Middle frontal gyrus (tissue), 1 donor: Measurements from ENCODE around the gene OSBPL5.
"Not testable (repeated sequence)": the region's sequence is repeated elsewhere in the genome, so short reads cannot be mapped to it uniquely, and the experiment has no call there.

Source experiments
- DNase-seq: peaks from one replicate; pipeline ENCODE4 v3.0.0-alpha.2; 2015; ENCODE audit warnings: low spot score; ENCODE audit errors: extremely low spot score

OSBPL5 gene

DNA sequence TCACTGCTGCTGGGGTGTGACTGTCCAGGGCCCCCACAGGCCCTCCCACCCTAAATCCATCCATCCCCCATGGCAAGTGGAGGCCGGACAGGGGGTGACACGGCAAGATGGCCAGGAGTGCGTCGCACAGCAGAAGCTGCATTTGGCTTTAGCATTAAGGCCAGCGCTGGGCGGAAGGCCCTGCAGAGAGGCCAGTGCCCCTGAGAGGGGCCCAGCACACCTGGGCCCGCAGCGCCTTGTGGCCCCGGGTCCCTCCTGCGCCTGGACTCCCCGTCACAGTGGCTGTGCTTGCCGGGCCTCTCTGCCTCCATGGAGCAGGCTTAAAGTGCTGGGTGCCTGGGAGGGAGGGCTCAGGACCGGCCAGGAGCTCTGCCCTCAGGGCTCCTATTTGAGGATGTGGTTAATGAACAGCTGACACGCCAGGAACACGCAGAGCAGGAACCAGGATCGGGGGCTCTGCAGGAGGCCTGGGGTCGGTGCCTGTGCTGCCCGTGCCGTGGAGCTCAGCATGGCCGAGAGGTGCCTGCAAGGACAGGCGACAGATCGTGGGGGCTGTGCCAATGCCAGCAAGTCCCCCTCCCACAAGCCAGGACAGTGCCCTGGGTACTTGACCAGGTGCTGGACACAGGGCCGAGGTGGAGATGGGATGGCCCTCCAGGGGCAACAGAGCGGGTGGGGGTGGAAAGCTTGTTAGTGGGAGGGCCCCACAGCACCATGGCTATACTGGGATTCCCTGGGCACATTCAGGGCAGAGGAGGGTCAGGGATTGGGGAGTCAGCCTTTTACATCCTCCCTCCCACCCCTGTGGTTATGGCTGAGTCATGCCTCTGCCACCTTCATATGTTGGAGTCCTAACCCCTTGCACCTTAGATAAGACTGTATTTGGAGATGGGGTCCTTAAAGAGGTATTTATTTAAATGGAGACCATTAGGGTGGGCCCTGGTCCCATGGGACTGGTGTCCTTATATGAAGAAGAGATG is 77.0 kb downstream of the OSBPL5 start:
- DNase-seq: no peak

DNA sequence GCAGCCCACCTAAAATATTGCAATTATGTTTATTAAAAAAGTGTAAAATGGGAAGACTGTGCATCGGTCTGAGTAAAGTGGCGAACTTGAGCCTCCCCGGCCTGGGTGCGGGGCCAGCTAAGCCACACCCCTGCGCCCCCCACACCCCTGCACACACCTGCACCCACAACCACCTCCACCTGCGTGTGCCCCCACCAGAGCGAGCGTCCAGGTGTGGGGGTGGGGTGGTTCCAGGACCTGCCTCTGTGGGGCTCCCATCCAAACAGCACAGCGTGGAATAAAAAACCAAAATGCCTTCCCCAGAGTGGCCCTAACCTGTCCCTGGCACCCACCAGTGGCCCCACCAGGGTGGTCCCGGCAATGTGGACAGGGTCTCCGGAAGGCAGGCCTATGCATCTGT is 77.7 kb downstream of the OSBPL5 start:
- no peak for DNase-seq

DNA sequence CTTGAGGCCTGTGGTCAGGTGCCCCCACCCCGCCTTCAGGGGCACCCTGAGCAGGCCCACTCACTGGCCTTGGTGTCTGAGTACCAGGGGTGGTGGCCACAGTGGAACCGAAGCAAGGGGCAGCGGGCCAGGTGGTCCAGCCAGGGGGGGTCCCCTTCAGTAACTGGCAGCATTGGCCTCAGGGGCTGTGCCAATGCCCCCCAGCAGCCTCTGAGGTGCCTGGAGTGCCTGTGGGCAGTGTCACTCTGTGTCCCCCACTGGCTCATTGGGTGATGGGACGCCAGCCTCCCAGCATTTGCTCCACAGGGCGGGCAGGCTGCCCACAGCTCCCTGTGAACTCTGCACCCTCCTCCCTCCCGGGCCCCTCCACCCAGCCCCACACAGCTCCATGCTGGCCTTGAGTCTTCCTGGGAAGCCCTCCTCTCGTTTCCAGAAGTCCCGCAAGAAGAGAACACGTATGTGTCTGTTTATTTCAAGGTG is 78.4 kb downstream of the OSBPL5 start:
- no peak for DNase-seq

DNA sequence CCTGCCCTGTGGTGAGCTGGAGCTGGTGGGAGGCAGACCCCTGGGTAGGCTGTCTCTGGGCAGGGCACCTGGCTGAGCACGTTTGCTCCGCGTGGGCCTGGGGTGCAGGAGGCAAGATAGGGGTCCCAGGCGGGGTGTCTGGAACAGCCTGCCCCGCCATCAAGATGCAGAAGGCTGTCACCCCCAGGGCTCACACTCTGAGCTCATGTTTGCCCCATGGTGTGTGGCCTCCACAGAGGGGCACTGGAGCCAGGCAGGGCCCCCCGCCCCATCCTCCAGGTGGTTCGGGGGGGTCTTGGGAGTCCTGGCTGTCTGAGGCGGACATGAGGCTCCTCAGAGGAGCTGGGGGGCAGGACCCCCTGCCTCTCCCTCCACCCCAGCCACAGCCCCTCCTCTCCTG is 79.0 kb downstream of the OSBPL5 start:
- DNase-seq: no peak

DNA sequence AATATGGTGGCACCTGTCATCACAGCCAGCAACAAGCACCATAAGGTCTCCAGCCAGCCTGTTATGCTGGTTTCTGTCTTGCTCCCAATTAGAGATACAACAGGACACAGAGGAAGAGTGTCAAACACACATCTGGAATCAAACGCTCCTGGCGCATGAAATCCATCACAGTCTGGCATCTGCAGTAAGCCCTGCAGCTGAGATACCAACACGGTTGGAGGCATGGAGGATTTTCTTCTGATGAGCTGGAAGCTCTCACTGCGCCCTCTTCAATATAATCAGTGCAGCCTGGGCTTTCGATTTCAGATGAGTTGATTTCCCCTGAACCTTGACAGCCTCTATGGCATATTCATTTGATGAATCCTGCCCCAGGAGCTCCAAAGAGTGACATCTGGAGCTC is 80.1 kb downstream of the OSBPL5 start:
- DNase-seq: no peak

DNA sequence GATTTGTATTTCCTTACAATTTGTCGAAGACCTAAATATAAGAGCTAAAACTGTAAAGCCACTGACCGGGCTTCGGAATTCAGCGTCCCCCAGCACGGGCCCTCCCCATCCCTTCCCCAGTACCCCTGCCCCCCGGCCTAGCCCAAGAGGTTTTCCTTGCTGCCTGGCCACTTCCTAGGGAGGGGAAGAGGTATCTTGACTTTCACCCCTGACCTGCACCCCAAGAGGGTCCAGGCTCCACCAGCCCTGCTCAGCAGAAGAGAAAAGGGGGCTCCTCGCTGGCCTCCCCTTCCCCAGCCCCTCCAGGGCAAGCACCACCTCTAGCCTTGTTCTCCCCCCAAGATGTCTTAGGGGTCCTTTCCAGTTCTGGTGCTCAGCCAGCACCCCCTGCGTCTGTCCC is 81.8 kb downstream of the OSBPL5 start:
- no peak for DNase-seq

DNA sequence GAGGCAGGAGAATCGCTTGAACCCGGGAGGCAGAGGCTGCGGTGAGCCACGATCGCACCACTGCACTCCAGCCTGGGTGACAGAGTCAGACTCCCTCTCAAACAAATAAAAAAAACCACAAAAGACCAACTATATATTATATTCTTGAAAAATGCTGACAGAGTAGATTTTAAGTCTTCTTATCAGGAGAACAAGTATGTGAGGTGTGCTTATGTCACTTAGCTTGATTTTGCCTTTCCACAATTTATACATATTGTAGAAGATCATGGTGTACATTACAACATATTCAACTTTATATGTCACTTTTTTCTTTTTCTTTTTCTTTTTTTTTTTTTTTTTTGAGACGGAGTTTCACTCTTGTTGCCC is 83.7 kb downstream of the OSBPL5 start:
- no peak for DNase-seq

DNA sequence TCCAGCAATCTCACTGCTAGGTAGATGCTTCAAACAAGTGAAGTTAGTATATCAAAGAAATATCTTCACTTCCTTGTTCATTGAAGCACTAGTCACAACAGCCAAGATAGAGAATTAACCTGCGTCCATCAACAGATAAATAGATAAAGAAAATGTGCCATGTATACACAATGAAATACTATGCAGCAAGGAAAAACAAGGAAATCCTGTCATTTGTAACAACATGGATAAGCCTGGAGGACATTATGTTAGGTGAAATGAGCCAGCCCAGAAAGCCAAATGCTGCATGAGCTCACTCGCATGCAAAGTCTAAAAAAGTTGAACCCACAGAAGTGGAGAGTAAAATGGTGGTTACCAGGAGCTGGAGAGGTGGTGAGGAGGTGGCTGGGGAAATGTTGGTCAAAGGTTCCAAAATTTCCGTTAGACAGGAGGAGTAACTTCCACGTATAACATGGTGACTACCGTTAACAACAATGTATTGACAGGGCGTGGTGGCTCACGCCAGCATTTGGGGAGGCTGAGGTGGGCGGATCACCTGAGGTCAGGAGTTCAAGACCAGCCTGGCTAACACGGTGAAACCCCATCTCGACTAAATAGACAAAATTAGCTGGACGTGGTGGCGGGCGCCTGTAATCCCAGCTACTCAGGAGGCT is 84.3 kb downstream of the OSBPL5 start:
- DNase-seq: no peak

DNA sequence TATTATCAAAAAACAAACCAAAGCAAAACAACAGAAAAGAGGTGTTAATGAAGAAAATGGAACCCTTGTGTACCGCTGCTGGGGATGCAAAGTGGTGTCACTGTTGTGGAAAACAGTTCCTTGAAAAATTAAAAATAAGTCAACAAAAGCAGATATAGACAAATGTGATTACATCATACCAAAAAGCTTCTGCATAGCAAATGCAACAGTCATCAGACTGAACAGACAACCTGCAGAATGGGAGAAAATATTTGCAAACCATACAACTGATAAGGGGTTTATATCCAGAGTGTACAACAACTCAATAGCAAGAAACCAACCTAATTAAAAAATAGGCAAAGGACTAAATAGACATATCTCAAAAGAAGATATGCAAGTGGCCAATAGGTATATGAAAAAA is 85.0 kb downstream of the OSBPL5 start:
- no peak for DNase-seq

DNA sequence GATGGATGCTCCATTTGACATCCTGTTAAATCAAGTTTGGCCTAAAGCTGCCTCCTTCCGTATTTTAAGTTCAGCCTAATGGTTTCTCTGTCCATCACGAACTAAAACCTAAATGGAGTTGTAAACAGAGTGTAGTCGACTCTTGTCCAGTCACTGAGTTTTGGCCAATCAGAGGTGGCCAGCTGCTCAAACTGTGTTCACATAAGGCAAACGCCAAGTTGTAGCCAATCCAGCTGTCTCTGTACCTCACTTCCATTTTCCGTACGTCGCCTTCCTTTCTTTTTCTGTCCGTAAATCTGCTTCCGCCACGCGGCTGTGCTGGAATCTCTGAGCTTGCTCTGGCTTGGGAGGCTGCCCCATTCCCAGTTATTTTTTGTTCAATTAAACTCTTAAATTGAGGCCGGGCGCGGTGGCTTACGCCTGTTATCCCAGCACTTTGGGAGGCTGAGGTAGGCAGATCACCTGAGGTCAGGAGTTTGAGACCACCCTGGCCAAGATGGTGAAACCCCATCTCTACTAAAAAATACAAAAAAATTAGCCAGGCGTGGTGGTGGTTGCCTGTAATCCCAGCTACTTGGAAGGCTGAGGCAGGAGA is 87.2 kb downstream of the OSBPL5 start:
- DNase-seq: no peak

DNA sequence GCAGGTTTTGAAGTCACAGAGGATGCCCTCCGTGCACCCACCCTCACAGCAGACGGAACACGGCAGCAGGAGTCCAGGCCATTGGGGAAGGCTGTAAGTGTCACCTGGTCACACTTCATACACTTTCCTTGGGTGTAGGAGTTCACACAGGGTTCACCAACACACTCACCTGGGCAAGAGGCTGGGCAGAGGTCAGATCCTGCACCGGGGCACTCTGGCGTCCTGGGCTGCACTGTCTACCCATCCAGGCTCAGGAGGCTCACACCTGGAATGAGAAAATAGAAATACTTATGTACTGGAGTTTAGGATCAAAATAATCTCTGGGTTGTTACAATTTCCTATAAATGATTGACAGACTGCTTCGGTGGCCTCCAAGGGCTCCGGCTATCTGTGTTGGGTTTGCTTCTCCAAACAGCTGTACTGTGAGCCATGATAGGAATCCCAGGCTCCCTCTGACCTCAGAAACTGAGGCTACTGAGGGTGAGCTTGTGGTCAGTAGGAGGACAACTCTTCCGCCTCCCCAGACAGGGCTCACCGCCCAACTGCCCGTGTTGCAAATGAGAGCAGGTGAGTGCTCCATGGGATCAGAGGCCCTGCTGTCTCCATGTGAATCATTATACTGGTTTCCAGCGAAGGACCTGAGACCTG is 87.8 kb downstream of the OSBPL5 start:
- DNase-seq: no peak

DNA sequence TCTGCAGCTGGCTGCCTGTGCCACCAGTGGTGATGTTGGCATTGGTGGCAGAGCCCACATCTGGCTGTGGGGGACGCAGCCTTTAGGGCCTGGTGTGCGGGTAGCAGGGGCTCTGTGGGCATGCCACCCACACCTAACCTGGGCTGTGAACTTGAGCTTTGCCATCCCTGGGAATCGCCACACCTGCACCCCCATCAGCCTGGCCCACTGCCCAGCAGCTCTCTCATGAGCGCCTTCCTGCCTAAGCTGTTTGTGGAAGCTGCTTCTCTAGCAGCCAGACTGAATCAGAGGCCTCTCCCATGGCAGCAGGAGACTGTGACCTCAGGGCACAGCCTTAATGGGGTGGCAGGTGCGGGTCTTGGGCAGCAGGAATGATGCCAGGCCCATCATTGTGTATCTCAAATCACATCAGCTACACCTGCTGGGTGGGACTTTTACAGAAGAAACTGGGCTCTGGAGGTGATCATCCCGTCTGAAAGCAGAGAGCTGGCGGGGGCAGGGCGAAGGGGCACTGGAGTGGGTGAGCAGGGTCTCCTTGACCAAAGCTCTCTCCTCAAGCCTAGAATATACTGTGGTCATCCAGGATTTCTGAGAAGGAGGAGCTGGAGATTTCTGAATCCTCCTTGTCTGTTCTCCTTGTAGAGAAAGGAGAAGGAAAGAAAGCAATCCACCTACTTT is 90.1 kb downstream of the OSBPL5 start:
- no peak for DNase-seq

DNA sequence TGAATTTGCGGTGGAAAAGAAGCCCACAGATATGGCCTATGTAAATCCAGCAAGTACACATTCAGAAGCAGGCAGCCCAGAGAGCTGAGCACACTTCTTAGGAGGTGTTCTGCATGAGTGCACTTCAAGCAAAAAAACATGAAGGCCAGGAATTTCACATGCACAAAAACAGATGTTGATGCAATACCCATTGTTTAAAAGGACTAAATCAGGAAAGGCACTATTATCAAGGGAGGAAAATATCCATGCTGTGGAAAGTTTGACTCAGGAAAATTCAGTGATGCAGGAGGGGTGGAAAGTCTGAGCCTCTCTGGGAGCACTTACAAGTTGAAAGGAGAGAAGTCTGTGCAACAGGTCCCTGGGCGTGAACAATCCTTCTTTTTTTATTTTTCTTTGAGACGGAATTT is 92.1 kb downstream of the OSBPL5 start:
- DNase-seq: no peak

DNA sequence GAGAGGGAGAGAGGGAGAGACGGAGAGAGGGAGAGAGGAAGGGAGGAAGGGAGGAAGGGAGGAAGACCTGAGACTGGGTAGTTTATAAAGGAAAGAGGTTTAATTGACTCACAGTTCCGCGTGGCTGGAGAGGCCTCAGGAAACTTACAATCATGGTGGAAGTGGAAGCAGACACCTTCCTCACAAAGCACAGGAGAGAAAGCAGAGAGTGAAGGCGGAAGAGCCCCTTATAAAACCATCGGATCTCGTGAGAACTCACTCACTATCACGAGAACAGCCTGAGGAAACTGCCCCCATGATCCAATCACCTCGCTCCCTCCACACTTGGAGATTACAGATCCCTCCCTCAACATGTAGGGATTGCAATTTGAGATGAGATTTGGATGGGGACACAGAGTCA is 95.7 kb downstream of the OSBPL5 start:
- DNase-seq: no peak

DNA sequence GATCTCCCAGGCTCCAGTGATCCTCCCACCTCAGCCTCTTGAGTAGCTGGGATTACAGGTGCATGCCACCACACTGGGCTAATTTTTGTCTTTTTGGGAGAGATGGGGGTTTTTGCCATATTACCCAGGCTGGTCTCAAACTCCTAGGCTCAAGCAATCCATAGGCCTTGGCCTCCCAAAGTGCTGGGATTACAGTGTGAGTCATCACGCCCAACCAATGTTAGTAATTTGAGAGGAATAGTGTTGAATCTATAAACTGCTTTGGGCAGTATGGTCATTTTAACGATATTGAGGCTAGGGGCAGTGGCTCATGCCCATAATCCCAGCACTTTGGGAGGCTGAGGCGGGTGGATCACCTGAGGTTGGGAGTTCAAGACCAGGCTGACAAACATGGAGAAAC is 98.8 kb downstream of the OSBPL5 start:
- DNase-seq: not testable (repeated sequence)

DNA sequence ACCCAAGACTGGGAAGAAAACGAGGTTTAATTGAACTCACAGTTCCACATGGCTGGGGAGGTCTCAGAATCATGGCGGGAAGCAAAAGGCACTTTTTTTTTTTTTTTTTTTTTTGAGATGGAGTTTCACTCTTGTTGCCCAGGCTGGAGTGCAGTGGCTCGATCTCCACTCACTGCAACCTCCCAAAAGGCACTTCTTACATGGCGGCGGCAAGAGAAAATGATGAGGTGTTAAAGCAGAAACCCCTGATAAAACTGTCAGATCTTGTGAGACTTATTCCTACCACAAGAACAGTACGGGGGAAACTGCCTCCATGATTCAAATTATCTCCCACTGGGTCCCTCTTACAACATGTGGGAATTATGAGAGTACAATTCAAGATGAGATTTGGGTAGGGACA is 100.4 kb downstream of the OSBPL5 start:
- DNase-seq: not testable (repeated sequence)

DNA sequence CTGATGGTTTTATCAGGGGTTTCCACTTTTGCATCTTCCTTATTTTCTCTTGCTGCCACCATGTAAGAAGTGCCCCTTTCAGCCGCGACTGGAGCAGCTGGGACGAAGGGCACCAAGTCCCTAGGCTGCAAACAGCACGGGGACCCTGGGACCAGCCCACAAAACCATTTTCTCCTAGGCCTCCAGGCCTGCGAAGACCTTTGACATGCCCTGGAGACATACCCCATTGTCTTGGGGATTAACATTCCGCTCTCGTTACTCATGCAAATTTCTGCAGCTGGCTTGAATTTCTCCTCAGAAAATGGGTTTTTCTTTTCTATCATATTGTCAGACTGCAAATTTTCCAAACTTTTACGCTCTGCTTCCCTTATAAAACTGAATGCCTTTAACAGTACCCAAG is 101.2 kb downstream of the OSBPL5 start:
- not testable (repeated sequence) for DNase-seq

DNA sequence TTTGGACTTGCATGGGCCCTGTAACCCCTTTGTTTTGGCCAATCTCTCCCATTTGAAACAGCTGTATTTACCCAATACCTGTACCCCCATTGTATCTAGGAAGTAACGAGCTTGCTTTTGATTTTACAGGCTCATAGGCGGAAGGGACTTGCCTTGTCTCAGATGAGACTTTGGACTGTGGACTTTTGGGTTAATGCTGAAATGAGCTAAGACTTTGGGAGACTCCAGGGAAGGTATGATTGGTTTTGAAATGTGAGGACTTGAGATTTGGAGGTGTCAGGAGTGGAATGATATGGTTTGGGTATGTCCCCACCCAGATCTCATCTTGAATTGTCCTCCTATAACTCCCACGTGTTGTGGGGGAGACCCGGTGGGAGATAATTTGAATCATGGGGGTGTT is 101.7 kb downstream of the OSBPL5 start:
- DNase-seq: not testable (repeated sequence)

DNA sequence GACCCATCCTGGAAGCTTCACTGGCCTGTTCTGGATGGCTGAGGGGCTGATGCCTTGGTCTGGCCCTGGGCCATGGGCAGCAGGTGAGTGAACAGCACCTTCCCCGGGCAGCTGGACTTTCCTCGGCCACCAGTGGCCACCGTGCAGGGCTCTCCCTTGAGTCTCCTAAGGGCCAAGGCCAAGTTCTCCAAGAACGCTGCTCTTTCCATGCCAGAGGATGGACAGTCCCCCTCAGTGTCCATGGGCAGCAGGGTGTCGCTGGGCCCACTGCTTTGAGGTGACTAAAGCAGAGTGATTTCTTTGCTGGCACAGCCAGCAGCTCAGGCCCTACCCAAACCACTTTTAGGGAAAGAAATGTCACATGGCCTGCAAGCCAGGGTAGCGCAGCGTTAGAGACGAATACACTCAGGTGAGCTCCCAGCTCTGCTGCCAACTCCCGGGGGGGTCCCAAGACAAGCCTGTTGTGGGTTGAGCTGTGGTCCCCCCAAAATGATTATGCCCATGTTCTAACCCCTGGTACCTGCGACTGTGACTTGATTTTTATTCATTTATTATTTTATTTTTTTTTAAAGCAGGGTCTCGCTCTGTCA is 104.6 kb downstream of the OSBPL5 start:
- no peak for DNase-seq

DNA sequence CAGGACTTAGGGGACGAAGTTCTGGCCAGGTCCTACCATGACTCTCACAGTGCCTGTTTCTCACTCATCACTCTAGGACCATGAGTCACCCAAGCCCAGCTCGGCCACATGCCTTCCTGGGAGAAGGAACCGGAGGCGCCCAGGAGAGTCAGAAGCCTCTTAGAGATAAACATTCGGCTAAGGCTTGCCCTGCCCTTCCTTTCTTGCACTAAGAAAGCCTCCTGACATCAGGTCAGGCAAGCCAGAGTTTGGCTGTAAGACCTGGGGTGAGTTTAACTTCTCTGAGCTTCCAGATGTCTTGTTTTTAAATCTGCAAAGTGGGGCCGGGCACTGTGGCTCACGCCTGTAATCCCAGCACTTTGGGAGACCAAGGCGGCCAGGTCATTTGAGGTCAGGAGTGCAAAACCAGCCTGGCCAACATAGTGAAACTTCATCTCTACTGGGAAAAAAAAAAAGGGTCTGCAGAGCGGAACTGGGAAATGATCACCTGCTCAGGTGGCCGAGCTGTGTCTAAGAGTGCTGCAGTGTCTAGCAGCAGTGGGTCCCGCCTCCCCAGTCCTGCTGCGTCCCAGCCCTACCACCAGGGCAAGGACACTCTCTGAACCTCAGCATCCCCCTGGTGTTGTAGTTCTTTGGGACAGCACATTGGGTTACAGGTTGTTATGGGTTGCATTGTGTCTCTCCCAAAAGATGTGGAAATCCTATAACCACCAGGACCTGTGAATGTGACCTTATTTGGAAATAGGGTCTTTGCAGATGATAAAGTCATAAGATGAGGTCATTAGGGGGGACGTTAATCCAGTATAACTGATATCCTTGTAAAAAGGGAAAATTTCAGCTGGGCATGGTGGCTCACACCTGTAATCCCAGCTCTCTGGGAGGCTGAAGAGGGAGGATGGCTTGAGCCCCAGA is 106.1 kb downstream of the OSBPL5 start:
- DNase-seq: no peak
